CD4-positive, CD25-positive, alpha-beta regulatory T cell (primary cell): ENCODE data around the gene UXS1. TPM values are rescaled to one million over a fixed set of nuclear protein-coding genes. Genes with fewer than 3 reads are reported as not detected.
A peak's percentile ranks its signal among the peaks of the same experiment; 100 is the strongest.

ENCODE experiments used
- ATAC-seq, 2 donors: fragments of 150-1000 bp; cut with Tn5 transposase; one replicate each; pipeline ENCODE4 v1.10.0; 2021; ENCODE audit warnings: low read depth in 2 of 2, moderate number of reproducible peaks in 2 of 2, moderate library complexity in 1 of 2
- DNase-seq, 3 donors: peaks; one replicate each; pipeline versions ENCODE4 v3.0.0 to v3.0.0-alpha.2; 2012 to 2022; ENCODE audit warnings: mixed read lengths in 1 of 3
- H3K27ac ChIP-seq: one replicate; pipeline ENCODE4 v1.7.0; 2013; ENCODE audit warnings: mild to moderate bottlenecking, low read length; ENCODE audit not compliant: insufficient read depth, poor library complexity, severe bottlenecking
- H3K27me3 ChIP-seq: one replicate; pipeline ENCODE4 v1.7.0; 2013; ENCODE audit warnings: low read length; ENCODE audit not compliant: control insufficient read depth, insufficient read depth
- H3K36me3 ChIP-seq: one replicate; pipeline ENCODE4 v1.7.0; 2013; ENCODE audit warnings: mild to moderate bottlenecking, low read length, moderate library complexity; ENCODE audit not compliant: control insufficient read depth, insufficient read depth
- H3K4me1 ChIP-seq: 2 replicates; pipeline ENCODE4 v1.7.0; 2013; ENCODE audit warnings: mild to moderate bottlenecking, low read length; ENCODE audit not compliant: insufficient read depth, control insufficient read depth, poor library complexity, severe bottlenecking
- H3K4me3 ChIP-seq: one replicate; pipeline ENCODE4 v1.7.0; 2013; ENCODE audit warnings: low read depth, mild to moderate bottlenecking, low read length, moderate library complexity
- H3K9me3 ChIP-seq, 2 experiments: 1 replicate in 1 of 2; 2 replicates in 1 of 2; pipeline ENCODE4 v1.7.0; 2013; ENCODE audit warnings: low read length in 2 of 2, mild to moderate bottlenecking in 1 of 2, moderate library complexity in 1 of 2; ENCODE audit not compliant: control insufficient read depth in 2 of 2
- H3K27ac Mint-ChIP-seq, 3 donors: one replicate each; pipeline ENCODE4 v1.8.0; 2020 to 2022; ENCODE audit warnings: mild to moderate bottlenecking in 3 of 3, mixed read lengths in 3 of 3, moderate library complexity in 2 of 3
- H3K27me3 Mint-ChIP-seq: one replicate; pipeline ENCODE4 v1.8.0; 2022; ENCODE audit warnings: mild to moderate bottlenecking, mixed read lengths
- H3K36me3 Mint-ChIP-seq: one replicate; pipeline ENCODE4 v1.8.0; 2020; ENCODE audit warnings: mixed read lengths
- H3K4me1 Mint-ChIP-seq, 4 donors: one replicate each; pipeline ENCODE4 v1.8.0; 2020 to 2022; ENCODE audit warnings: mixed read lengths in 4 of 4, mild to moderate bottlenecking in 1 of 4
- H3K4me3 Mint-ChIP-seq, 4 donors: one replicate each; pipeline ENCODE4 v1.8.0; 2020 to 2022; ENCODE audit warnings: mild to moderate bottlenecking in 4 of 4, mixed read lengths in 4 of 4, moderate library complexity in 3 of 4
- H3K9me3 Mint-ChIP-seq, 7 donors: one replicate each; pipeline ENCODE4 v1.8.0; 2020 to 2022; ENCODE audit warnings: mixed read lengths in 7 of 7, mild to moderate bottlenecking in 3 of 7, moderate library complexity in 2 of 7
- polyA plus RNA-seq, 4 donors: library from polyadenylated mRNA; unstranded; fragments of 300-500 nt; fragmentation: Illumina TruSeq; gene quantifications; one replicate each; pipeline ENCODE4 v1.2.3, GENCODE V29; 2021
- total RNA-seq: library from RNA; stranded (reverse); gene quantifications from one replicate; pipeline ENCODE4 v1.2.3, GENCODE V29; 2022

Gene UXS1
- total and polyA plus RNA-seq, 5 donors from 2014 or later = 83.3 to 162 (median 113) TPM

- H3K4me3 Mint-ChIP-seq = peak overlapping the region in 1 of 4 donors; percentile 48
- ATAC-seq (no peak), DNase-seq (no peak)
- H3K9me3 Mint-ChIP-seq = no peaks in the 10 kb centered on the region
- no peaks in the 10 kb centered on the region for H3K9me3 ChIP-seq
- H3K27ac ChIP-seq = no peak overlapping the region
- no peaks in the 10 kb centered on the region for H3K36me3 ChIP-seq
- no peak overlapping the region for H3K4me3 ChIP-seq
- H3K27me3 Mint-ChIP-seq = no peaks in the 10 kb centered on the region
- H3K4me1 ChIP-seq = peaks cover 51% of the 10 kb centered on the region
- H3K27ac Mint-ChIP-seq = peak overlapping the region in 1 of 3 donors; percentile 45
- H3K27me3 ChIP-seq = no peaks in the 10 kb centered on the region
- H3K36me3 Mint-ChIP-seq = peaks cover 26% of the 10 kb centered on the region
- H3K4me1 Mint-ChIP-seq = peaks cover 32 to 93% (median 70%) of the 10 kb centered on the region in 4 donors
These were observed 13.5 kb downstream of the UXS1 start for GRCh38 chr2:106180602-106181001.

- H3K4me3 Mint-ChIP-seq = peak overlapping the region in 1 of 4 donors; percentile 73
- ATAC-seq = no peak
- peaks cover 40% of the 10 kb centered on the region for H3K4me1 ChIP-seq
- no peaks in the 10 kb centered on the region for H3K27me3 Mint-ChIP-seq
- H3K9me3 ChIP-seq = no peaks in the 10 kb centered on the region
- no peak overlapping the region for H3K27ac ChIP-seq
- peaks cover 21% of the 10 kb centered on the region for H3K36me3 Mint-ChIP-seq
- H3K9me3 Mint-ChIP-seq = no peaks in the 10 kb centered on the region
- peak overlapping the region in 2 of 3 donors; percentile 3 to 31 for H3K27ac Mint-ChIP-seq
- no peaks in the 10 kb centered on the region for H3K27me3 ChIP-seq
- H3K36me3 ChIP-seq = no peaks in the 10 kb centered on the region
- DNase-seq = no peak
- H3K4me3 ChIP-seq = no peak overlapping the region
- peaks cover 16 to 92% (median 66%) of the 10 kb centered on the region in 4 donors for H3K4me1 Mint-ChIP-seq
These were observed 15.4 kb downstream of the UXS1 start for GRCh38 chr2:106178716-106179115.

- Mint-ChIP-seq H3K36me3 (peaks cover 18% of the 10 kb centered on the region), H3K27ac (no peak overlapping the region), H3K27me3 (no peaks in the 10 kb centered on the region), H3K4me3 (no peak overlapping the region), H3K9me3 (no peaks in the 10 kb centered on the region), H3K4me1 (peaks cover 21 to 93% (median 67%) of the 10 kb centered on the region in 4 donors)
- DNase-seq = no peak
- ATAC-seq = no peak
- Histone ChIP-seq H3K4me1 (peaks cover 37% of the 10 kb centered on the region), H3K27ac (no peak overlapping the region), H3K27me3 (no peaks in the 10 kb centered on the region), H3K4me3 (no peak overlapping the region), H3K36me3 (no peaks in the 10 kb centered on the region), H3K9me3 (no peaks in the 10 kb centered on the region)
These were observed 16.5 kb downstream of the UXS1 start for GRCh38 chr2:106177581-106177980.

- Mint-ChIP-seq H3K27ac (peak overlapping the region; percentile 34 to 78 (median 71)), H3K9me3 (no peaks in the 10 kb centered on the region), H3K4me3 (peak overlapping the region in 2 of 4 donors; percentile 24 to 61), H3K27me3 (no peaks in the 10 kb centered on the region), H3K4me1 (peaks cover 19 to 92% (median 65%) of the 10 kb centered on the region in 4 donors), H3K36me3 (peaks cover 18% of the 10 kb centered on the region)
- ATAC-seq (no peak), DNase-seq (no peak)
- Histone ChIP-seq H3K36me3 (no peaks in the 10 kb centered on the region), H3K27ac (no peak overlapping the region), H3K4me1 (peaks cover 32% of the 10 kb centered on the region), H3K27me3 (no peaks in the 10 kb centered on the region), H3K9me3 (no peaks in the 10 kb centered on the region), H3K4me3 (no peak overlapping the region)
These were observed 17.5 kb downstream of the UXS1 start for GRCh38 chr2:106176446-106177099.

GRCh38 chr2:106175086-106175850, 18.8 kb downstream of the UXS1 start:
- H3K4me1 Mint-ChIP-seq = peaks cover 25 to 89% (median 65%) of the 10 kb centered on the region in 4 donors
- no peaks in the 10 kb centered on the region for H3K9me3 Mint-ChIP-seq
- peaks cover 32% of the 10 kb centered on the region for H3K4me1 ChIP-seq
- H3K4me3 ChIP-seq = no peak overlapping the region
- H3K27me3 ChIP-seq = no peaks in the 10 kb centered on the region
- H3K27ac Mint-ChIP-seq = peak overlapping the region in 2 of 3 donors; percentile 78 to 84
- H3K27me3 Mint-ChIP-seq = no peaks in the 10 kb centered on the region
- DNase-seq = no peak
- H3K27ac ChIP-seq = no peak overlapping the region
- H3K36me3 Mint-ChIP-seq = peaks cover 18% of the 10 kb centered on the region
- ATAC-seq = no peak
- peaks cover 2% of the 10 kb centered on the region for H3K36me3 ChIP-seq
- H3K9me3 ChIP-seq = no peaks in the 10 kb centered on the region
- peak overlapping the region in 1 of 4 donors; percentile 61 for H3K4me3 Mint-ChIP-seq

GRCh38 chr2:106174056-106174455, 20.0 kb downstream of the UXS1 start:
- H3K36me3 ChIP-seq = peaks cover 4% of the 10 kb centered on the region
- H3K27me3 ChIP-seq = no peaks in the 10 kb centered on the region
- H3K4me3 Mint-ChIP-seq = no peak overlapping the region
- H3K27me3 Mint-ChIP-seq = no peaks in the 10 kb centered on the region
- H3K36me3 Mint-ChIP-seq = peaks cover 14% of the 10 kb centered on the region
- H3K9me3 ChIP-seq = no peaks in the 10 kb centered on the region
- H3K9me3 Mint-ChIP-seq = no peaks in the 10 kb centered on the region
- DNase-seq (no peak), ATAC-seq (no peak)
- H3K4me1 ChIP-seq = peaks cover 33% of the 10 kb centered on the region
- H3K4me1 Mint-ChIP-seq = peaks cover 27 to 89% (median 63%) of the 10 kb centered on the region in 4 donors
- no peak overlapping the region for H3K4me3 ChIP-seq
- peak overlapping the region; percentile 84 to 95 (median 87) for H3K27ac Mint-ChIP-seq
- no peak overlapping the region for H3K27ac ChIP-seq

- Histone ChIP-seq H3K36me3 (peaks cover 4% of the 10 kb centered on the region), H3K4me1 (peaks cover 33% of the 10 kb centered on the region), H3K4me3 (no peak overlapping the region), H3K27ac (no peak overlapping the region), H3K27me3 (no peaks in the 10 kb centered on the region), H3K9me3 (no peaks in the 10 kb centered on the region)
- H3K4me1 Mint-ChIP-seq = peaks cover 29 to 89% (median 68%) of the 10 kb centered on the region in 4 donors
- peak overlapping the region; percentile 69 to 84 (median 82) for H3K27ac Mint-ChIP-seq
- peaks cover 9% of the 10 kb centered on the region for H3K36me3 Mint-ChIP-seq
- H3K9me3 Mint-ChIP-seq = no peaks in the 10 kb centered on the region
- H3K4me3 Mint-ChIP-seq = no peak overlapping the region
- ATAC-seq (no peak), DNase-seq (no peak)
- H3K27me3 Mint-ChIP-seq = no peaks in the 10 kb centered on the region
These were observed 21.5 kb downstream of the UXS1 start for GRCh38 chr2:106172649-106173048.
